GM12875 (cell line): ENCODE data around the gene AUH.

Experiments
- H3K4me3 ChIP-seq: one replicate; pipeline ENCODE4 v1.5.1; 2011; ENCODE audit warnings: low read depth, low read length, control low read depth
- CTCF ChIP-seq: IDR thresholded peaks from 2 replicates; pipeline ENCODE4 v1.5.1; 2011; ENCODE audit warnings: low read depth, mild to moderate bottlenecking, control low read depth, inconsistent platforms, low read length, moderate library complexity, borderline replicate concordance; ENCODE audit not compliant: insufficient read depth

The AUH gene

GRCh38 chr9:91211414-91211813 lies 150.3 kb downstream of the AUH start:
- no peak for TF ChIP-seq CTCF
- H3K4me3 ChIP-seq: no peak overlapping the region

GRCh38 chr9:91210318-91210717 lies 151.4 kb downstream of the AUH start:
- no peak overlapping the region for H3K4me3 ChIP-seq
- no peak for TF ChIP-seq CTCF

GRCh38 chr9:91208837-91209236 lies 152.9 kb downstream of the AUH start:
- TF ChIP-seq CTCF: no peak
- no peak overlapping the region for H3K4me3 ChIP-seq

- no peak overlapping the region for H3K4me3 ChIP-seq
- TF ChIP-seq CTCF: no peak
Measured at GRCh38 chr9:91208419-91208745, 153.3 kb downstream of the AUH start.

- TF ChIP-seq CTCF: no peak
- H3K4me3 ChIP-seq: no peak overlapping the region
Measured at GRCh38 chr9:91207729-91208418, 153.8 kb downstream of the AUH start.

- no peak for TF ChIP-seq CTCF
- H3K4me3 ChIP-seq: no peak overlapping the region
Measured at GRCh38 chr9:91207397-91207728, 154.4 kb downstream of the AUH start.

- no peak overlapping the region for H3K4me3 ChIP-seq
- TF ChIP-seq CTCF: no peak
Measured at GRCh38 chr9:91206806-91207205, 154.9 kb downstream of the AUH start.
